ENCODE measurements around the gene CFAP74. TPM values are rescaled to one million over a fixed set of nuclear protein-coding genes. Genes with fewer than 3 reads are reported as not detected.

The CFAP74 gene
- total and polyA plus RNA-seq, 9 of the 15 experiments (the other 6 are each of a cell fraction or from before 2014, with no cell fraction given): 0.03 to 0.15 (median 0.05) TPM; not detected in 6

DNA sequence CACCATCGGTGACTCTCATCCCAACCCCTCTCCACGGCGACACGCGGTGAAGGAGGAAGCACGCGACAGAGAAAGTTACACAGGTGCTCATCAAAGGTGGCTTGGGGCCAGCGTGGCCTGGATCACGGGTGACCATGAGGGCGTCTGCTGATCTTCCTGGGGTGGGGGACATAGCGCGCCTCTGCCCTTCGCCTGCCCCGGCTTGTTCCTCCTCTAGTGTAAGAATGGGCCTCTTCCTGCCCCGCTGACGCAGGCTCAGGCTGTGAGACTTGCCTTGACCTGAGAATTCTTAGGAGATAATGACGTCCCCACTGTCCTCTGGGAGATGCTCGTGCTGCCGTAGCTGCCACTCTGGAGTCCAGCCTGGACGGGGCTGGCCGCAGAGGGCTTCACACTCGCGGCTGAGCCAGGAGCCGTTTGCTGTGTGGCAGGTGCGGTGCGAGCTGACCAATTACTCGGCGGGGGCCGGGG, 45.5 kb downstream of the CFAP74 start:
- DNase-seq (ENCODE audit: extremely low read depth in 1 of 4, low spot score in 3 of 4): no peak
- H2AFZ ChIP-seq (ENCODE audit: low read depth, low read length): no peak overlapping the region
- H3K4me3 ChIP-seq: no peak overlapping the region
- H4K20me1 ChIP-seq (replicated peaks; ENCODE audit: control insufficient read depth, insufficient read depth, low read length): peaks cover 5% of the 10 kb centered on the region; the same call in 1 of the 2 replicates
- no peak overlapping the region for H3K4me2 ChIP-seq (ENCODE audit: insufficient read depth, low read length)
- H3K27ac ChIP-seq (ENCODE audit: extremely low read depth, low read depth, low read length): no peak overlapping the region
- no peak for ATAC-seq
- TF ChIP-seq TBL1XR1 (IDR thresholded peaks at IDR 0.05; ENCODE audit: low read length in 2 of 2) (no peak), ZNF316 (IDR thresholded peaks at IDR 0.05) (peak; percentile 23; the same call in 1 of the 2 replicates)
- no TSS peak for BruUV-seq (replicated peaks)
- CTCF ChIA-PET (ENCODE audit: low intra/inter-chr PET ratio): no interaction called here
- in situ Hi-C loops (cut with MboI) (no loop called here), intact Hi-C loops (cut with micrococcal nuclease) (no loop called here)
- H3K4me1 ChIP-seq (replicated peaks in 1 of 2; ENCODE audit: control insufficient read depth in 2 of 2, insufficient read depth in 2 of 2, low read length in 2 of 2): peaks cover 0 to 32% of the 10 kb centered on the region in 2 experiments; a peak in 3 of 5 replicates
- no peak for FAIRE-seq
- H3K27me3 ChIP-seq (ENCODE audit: control insufficient read depth in 2 of 2, insufficient read depth in 2 of 2, low read length in 2 of 2): peaks cover 47 to 82% of the 10 kb centered on the region in 2 experiments
- WGBS (ENCODE audit: insufficient coverage, low coverage, missing lambda C conversion rate): 6% methylated on average over 29 of the region's 29 CpGs
- no peaks in the 10 kb centered on the region for H3K79me2 ChIP-seq (ENCODE audit: control insufficient read depth, insufficient read depth, low read length)
- H3K36me3 ChIP-seq (ENCODE audit: control insufficient read depth, insufficient read depth, low read length): no peaks in the 10 kb centered on the region
- POLR2A ChIA-PET: no interaction called here
- H3K9me3 ChIP-seq (replicated peaks; ENCODE audit: control insufficient read depth, insufficient read depth, low read depth, low read length): no peaks in the 10 kb centered on the region
- no peaks in the 10 kb centered on the region for H3K9me1 ChIP-seq (ENCODE audit: control insufficient read depth, insufficient read depth, low read length)
- no peak overlapping the region for H3K9ac ChIP-seq (ENCODE audit: insufficient read depth in 1 of 2, low read depth in 2 of 2, low read length in 2 of 2)

DNA sequence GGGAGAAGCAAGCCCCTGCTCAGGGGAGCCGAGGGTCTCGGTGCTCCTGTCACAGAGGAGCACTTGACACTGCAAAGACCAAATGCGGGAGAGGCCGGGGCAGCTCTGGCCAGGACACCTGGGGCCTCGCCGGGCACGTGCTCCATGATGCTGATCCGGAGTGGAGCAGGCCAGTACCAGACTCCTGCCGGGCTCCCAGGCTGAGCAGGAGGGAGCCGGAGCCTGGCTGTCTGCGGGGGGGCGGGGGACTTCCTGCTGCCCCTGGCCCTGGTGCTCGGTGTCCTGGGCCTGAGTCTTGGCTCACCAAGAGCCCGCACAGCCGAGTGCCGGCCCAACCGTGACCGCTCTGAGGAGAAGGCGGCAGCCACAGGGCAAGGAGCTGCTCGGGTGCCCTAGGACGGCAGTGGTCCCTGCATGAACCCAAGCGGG, 46.0 kb downstream of the CFAP74 start:
- Histone ChIP-seq H3K9ac (ENCODE audit: insufficient read depth in 1 of 2, low read depth in 2 of 2, low read length in 2 of 2) (no peak overlapping the region), H3K27me3 (ENCODE audit: control insufficient read depth in 2 of 2, insufficient read depth in 2 of 2, low read length in 2 of 2) (peaks cover 47 to 87% of the 10 kb centered on the region in 2 experiments), H3K27ac (ENCODE audit: extremely low read depth, low read depth, low read length) (no peak overlapping the region), H3K79me2 (ENCODE audit: control insufficient read depth, insufficient read depth, low read length) (no peaks in the 10 kb centered on the region), H3K36me3 (ENCODE audit: control insufficient read depth, insufficient read depth, low read length) (no peaks in the 10 kb centered on the region), H3K4me3 (no peak overlapping the region), H3K9me3 (replicated peaks; ENCODE audit: control insufficient read depth, insufficient read depth, low read depth, low read length) (no peaks in the 10 kb centered on the region), H3K4me1 (replicated peaks in 1 of 2; ENCODE audit: control insufficient read depth in 2 of 2, insufficient read depth in 2 of 2, low read length in 2 of 2) (peaks cover 0 to 32% of the 10 kb centered on the region in 2 experiments; a peak in 3 of 5 replicates), H3K9me1 (ENCODE audit: control insufficient read depth, insufficient read depth, low read length) (no peaks in the 10 kb centered on the region), H3K4me2 (ENCODE audit: insufficient read depth, low read length) (no peak overlapping the region), H4K20me1 (replicated peaks; ENCODE audit: control insufficient read depth, insufficient read depth, low read length) (peaks cover 5% of the 10 kb centered on the region; the same call in 1 of the 2 replicates), H2AFZ (ENCODE audit: low read depth, low read length) (no peak overlapping the region)
- ATAC-seq (no peak), DNase-seq (ENCODE audit: extremely low read depth in 1 of 4, low spot score in 3 of 4) (no peak), FAIRE-seq (no peak)
- WGBS (ENCODE audit: insufficient coverage, low coverage, missing lambda C conversion rate): under 1% methylated on average over 22 of the region's 22 CpGs
- BruUV-seq (replicated peaks): no TSS peak
- ChIA-PET POLR2A (interaction anchor here (0.6 to 1.0 kb wide), 3 partner anchors 13 to 601 kb away, joined by 3 to 6 read pairs (median 3); no protein-coding TSS in a partner anchor), CTCF (ENCODE audit: low intra/inter-chr PET ratio) (no interaction called here)
- in situ Hi-C loops (cut with MboI): no loop called here
- intact Hi-C loops (cut with micrococcal nuclease): no loop called here
- TF ChIP-seq, protein P1, sequence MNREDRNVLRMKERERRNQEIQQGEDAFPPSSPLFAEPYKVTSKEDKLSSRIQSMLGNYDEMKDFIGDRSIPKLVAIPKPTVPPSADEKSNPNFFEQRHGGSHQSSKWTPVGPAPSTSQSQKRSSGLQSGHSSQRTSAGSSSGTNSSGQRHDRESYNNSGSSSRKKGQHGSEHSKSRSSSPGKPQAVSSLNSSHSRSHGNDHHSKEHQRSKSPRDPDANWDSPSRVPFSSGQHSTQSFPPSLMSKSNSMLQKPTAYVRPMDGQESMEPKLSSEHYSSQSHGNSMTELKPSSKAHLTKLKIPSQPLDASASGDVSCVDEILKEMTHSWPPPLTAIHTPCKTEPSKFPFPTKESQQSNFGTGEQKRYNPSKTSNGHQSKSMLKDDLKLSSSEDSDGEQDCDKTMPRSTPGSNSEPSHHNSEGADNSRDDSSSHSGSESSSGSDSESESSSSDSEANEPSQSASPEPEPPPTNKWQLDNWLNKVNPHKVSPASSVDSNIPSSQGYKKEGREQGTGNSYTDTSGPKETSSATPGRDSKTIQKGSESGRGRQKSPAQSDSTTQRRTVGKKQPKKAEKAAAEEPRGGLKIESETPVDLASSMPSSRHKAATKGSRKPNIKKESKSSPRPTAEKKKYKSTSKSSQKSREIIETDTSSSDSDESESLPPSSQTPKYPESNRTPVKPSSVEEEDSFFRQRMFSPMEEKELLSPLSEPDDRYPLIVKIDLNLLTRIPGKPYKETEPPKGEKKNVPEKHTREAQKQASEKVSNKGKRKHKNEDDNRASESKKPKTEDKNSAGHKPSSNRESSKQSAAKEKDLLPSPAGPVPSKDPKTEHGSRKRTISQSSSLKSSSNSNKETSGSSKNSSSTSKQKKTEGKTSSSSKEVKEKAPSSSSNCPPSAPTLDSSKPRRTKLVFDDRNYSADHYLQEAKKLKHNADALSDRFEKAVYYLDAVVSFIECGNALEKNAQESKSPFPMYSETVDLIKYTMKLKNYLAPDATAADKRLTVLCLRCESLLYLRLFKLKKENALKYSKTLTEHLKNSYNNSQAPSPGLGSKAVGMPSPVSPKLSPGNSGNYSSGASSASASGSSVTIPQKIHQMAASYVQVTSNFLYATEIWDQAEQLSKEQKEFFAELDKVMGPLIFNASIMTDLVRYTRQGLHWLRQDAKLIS (CRISPR knock-in tag; IDR thresholded peaks at IDR 0.05): no peak
- no peak for TF ChIP-seq FOS (IDR thresholded peaks at IDR 0.05; ENCODE audit: extremely low read depth, insufficient read length)
- TF ChIP-seq ETV5 (CRISPR knock-in tag; IDR thresholded peaks at IDR 0.05; ENCODE audit: low read depth): no peak
- TF ChIP-seq FOXA1 (IDR thresholded peaks at IDR 0.05; ENCODE audit: borderline replicate concordance): no peak
- TF ChIP-seq, protein P2, sequence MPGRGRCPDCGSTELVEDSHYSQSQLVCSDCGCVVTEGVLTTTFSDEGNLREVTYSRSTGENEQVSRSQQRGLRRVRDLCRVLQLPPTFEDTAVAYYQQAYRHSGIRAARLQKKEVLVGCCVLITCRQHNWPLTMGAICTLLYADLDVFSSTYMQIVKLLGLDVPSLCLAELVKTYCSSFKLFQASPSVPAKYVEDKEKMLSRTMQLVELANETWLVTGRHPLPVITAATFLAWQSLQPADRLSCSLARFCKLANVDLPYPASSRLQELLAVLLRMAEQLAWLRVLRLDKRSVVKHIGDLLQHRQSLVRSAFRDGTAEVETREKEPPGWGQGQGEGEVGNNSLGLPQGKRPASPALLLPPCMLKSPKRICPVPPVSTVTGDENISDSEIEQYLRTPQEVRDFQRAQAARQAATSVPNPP (IDR thresholded peaks at IDR 0.05; ENCODE audit: borderline replicate concordance, insufficient read depth, insufficient read length): no peak
- TF ChIP-seq, protein P3, sequence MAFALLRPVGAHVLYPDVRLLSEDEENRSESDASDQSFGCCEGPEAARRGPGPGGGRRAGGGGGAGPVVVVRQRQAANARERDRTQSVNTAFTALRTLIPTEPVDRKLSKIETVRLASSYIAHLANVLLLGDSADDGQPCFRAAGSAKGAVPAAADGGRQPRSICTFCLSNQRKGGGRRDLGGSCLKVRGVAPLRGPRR (CRISPR knock-in tag; IDR thresholded peaks at IDR 0.05): no peak
- no peak for TF ChIP-seq MCM7 (IDR thresholded peaks at IDR 0.05)
- TF ChIP-seq MCM3 (IDR thresholded peaks at IDR 0.05): no peak
- no peak for TF ChIP-seq NR1H2 (CRISPR knock-in tag; IDR thresholded peaks at IDR 0.05)
- no peak for TF ChIP-seq ZNF165 (CRISPR knock-in tag; IDR thresholded peaks at IDR 0.05; ENCODE audit: borderline replicate concordance)
